Upper lobe of left lung (tissue), 4 donors: ENCODE results near the gene RNU4-1.
A peak's percentile ranks its signal among the peaks of the same experiment; 100 is the strongest.

Source experiments
- CTCF ChIP-seq, 6 experiments: fragments of 450-650 bp in 4 of 6; fragments of 200-600 bp in 2 of 6; sonication (generic) in 2 of 6; IDR thresholded peaks; one replicate each; pipeline ENCODE4 v1.5.1; 2016 to 2019; ENCODE audit warnings: antibody characterized with exemption in 6 of 6
- POLR2AphosphoS5 ChIP-seq, 2 donors: sonication (generic); formaldehyde crosslinking; IDR thresholded peaks; one replicate each; pipeline ENCODE4 v1.5.1; 2017; ENCODE audit warnings: antibody characterized with exemption in 2 of 2

DNA sequence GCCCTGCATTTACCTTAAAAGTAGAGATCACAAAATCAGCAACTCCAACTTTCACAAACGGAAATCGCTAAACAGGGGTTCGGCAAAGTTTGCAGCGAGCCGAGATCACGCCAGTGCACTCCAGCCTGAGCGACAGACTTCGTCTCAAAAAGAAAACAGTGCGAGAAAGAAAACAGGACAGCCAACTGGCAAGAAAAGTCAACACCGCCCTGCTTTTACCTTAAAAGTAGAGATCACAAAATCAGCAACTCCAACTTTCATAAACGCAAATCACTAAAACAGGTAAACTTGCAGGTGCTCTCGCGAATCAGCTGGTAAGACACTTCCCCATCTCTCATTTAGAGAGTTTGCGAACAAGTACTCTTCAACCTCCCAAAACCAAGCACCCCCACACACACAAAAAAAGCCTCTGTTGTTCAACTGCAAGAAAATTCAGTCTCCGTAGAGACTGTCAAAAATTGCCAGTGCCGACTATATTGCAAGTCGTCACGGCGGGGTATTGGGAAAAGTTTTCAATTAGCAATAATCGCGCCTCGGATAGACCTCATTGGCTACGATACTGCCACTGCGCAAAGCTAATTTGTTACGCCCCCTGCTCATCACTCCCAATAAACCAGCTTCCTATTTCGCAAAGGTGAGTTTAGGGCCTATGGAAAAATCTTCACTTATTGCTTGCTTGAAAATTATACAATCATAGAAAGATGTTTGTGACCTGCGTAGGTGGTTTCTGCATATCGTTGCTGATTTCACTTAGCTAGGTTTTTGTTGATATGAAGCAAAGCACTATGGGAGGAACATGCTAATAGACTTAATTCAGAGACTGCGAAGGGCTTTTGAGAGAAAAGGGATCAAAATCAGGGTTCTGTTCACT, at the start of gene RNU4-1:
- TF ChIP-seq POLR2AphosphoS5 (IDR thresholded peaks at IDR 0.05) (peak; percentile 89 to 93), CTCF (IDR thresholded peaks at IDR 0.05) (no peak)
